ENCODE measurements around the gene DPP8.

The DPP8 gene

GRCh38 chr15:65535192-65535591, 17.7 kb upstream of the DPP8 start:
- no peak for DNase-seq (ENCODE audit: low read depth)
- no peak overlapping the region for H3K4me3 ChIP-seq (ENCODE audit: control insufficient read depth, low read depth, low read length)
- TF ChIP-seq CTCF (IDR thresholded peaks at IDR 0.05; ENCODE audit: control insufficient read depth, insufficient read depth, low read depth, low read length, missing control alignments): no peak

GRCh38 chr15:65533057-65533756, 15.7 kb upstream of the DPP8 start:
- TF ChIP-seq CTCF (IDR thresholded peaks at IDR 0.05; ENCODE audit: control insufficient read depth, insufficient read depth, low read depth, low read length, missing control alignments): no peak
- H3K4me3 ChIP-seq (ENCODE audit: control insufficient read depth, low read depth, low read length): no peak overlapping the region
- no peak for DNase-seq (ENCODE audit: low read depth)

GRCh38 chr15:65532738-65533051, 15.2 kb upstream of the DPP8 start:
- DNase-seq (ENCODE audit: low read depth): no peak
- TF ChIP-seq CTCF (IDR thresholded peaks at IDR 0.05; ENCODE audit: control insufficient read depth, insufficient read depth, low read depth, low read length, missing control alignments): no peak
- H3K4me3 ChIP-seq (ENCODE audit: control insufficient read depth, low read depth, low read length): no peak overlapping the region

GRCh38 chr15:65530318-65531111, 13.0 kb upstream of the DPP8 start, which contains the start of gene HACD3:
TSS of gene HACD3 (plus strand) at chr15:65530463. CDS start at chr15:65530632, 169 bp downstream.
- no peak for TF ChIP-seq CTCF (IDR thresholded peaks at IDR 0.05; ENCODE audit: control insufficient read depth, insufficient read depth, low read depth, low read length, missing control alignments)
- peak within 1 kb of the TSS; percentile 76 for H3K4me3 ChIP-seq (ENCODE audit: control insufficient read depth, low read depth, low read length)
- DNase-seq (ENCODE audit: low read depth): no peak

GRCh38 chr15:65529762-65530317, 12.4 kb upstream of the DPP8 start:
- TF ChIP-seq CTCF (IDR thresholded peaks at IDR 0.05; ENCODE audit: control insufficient read depth, insufficient read depth, low read depth, low read length, missing control alignments): no peak
- peak overlapping the region; percentile 76 for H3K4me3 ChIP-seq (ENCODE audit: control insufficient read depth, low read depth, low read length)
- DNase-seq (ENCODE audit: low read depth): no peak

GRCh38 chr15:65528461-65529060, 11.1 kb upstream of the DPP8 start:
- DNase-seq (ENCODE audit: low read depth): no peak
- no peak for TF ChIP-seq CTCF (IDR thresholded peaks at IDR 0.05; ENCODE audit: control insufficient read depth, insufficient read depth, low read depth, low read length, missing control alignments)
- no peak overlapping the region for H3K4me3 ChIP-seq (ENCODE audit: control insufficient read depth, low read depth, low read length)
